ENCODE results near the gene BCL6B.
"Not testable (repeated sequence)": the region's sequence is repeated elsewhere in the genome, so short reads cannot be mapped to it uniquely, and the experiment has no call there.

The BCL6B gene

GRCh38 chr17:7022781-7023571 is at the start of gene BCL6B:
Gene BCL6B, plus strand, starts transcription at chr17:7023050. Its CDS starts 622 bp downstream, at chr17:7023672.
- no peak for DNase-seq (ENCODE audit: low read depth)

GRCh38 chr17:6979440-6979839 is 43.4 kb upstream of the BCL6B start:
- not testable (repeated sequence) for DNase-seq (ENCODE audit: low read depth)

- DNase-seq (ENCODE audit: low read depth) = no peak
These were observed 41.4 kb upstream of the BCL6B start for GRCh38 chr17:6981426-6981825.

GRCh38 chr17:6985266-6985665 is 37.6 kb upstream of the BCL6B start:
- DNase-seq (ENCODE audit: low read depth) = no peak

- no peak for DNase-seq (ENCODE audit: low read depth)
These were observed 36.2 kb upstream of the BCL6B start for GRCh38 chr17:6986676-6987075.

GRCh38 chr17:6989779-6990178 is 33.1 kb upstream of the BCL6B start:
- DNase-seq (ENCODE audit: low read depth) = no peak

GRCh38 chr17:6993613-6994056 is 29.2 kb upstream of the BCL6B start:
- not testable (repeated sequence) for DNase-seq (ENCODE audit: low read depth)

- no peak for DNase-seq (ENCODE audit: low read depth)
These were observed 28.7 kb upstream of the BCL6B start for GRCh38 chr17:6994118-6994598.

- no peak for DNase-seq (ENCODE audit: low read depth)
These were observed 28.1 kb upstream of the BCL6B start for GRCh38 chr17:6994666-6995256.

GRCh38 chr17:6995500-6996255 is 27.2 kb upstream of the BCL6B start, which contains the start of gene ALOX12:
Gene ALOX12, plus strand, starts transcription at chr17:6996049. Its CDS starts 69 bp downstream, at chr17:6996118.
- no peak for DNase-seq (ENCODE audit: low read depth)

GRCh38 chr17:6996256-6997011 is 26.4 kb upstream of the BCL6B start:
- DNase-seq (ENCODE audit: low read depth) = no peak

GRCh38 chr17:6997171-6997570 is 25.7 kb upstream of the BCL6B start:
- no peak for DNase-seq (ENCODE audit: low read depth)

GRCh38 chr17:6998855-6999508 is 23.9 kb upstream of the BCL6B start:
- no peak for DNase-seq (ENCODE audit: low read depth)

GRCh38 chr17:7001318-7001961 is 21.4 kb upstream of the BCL6B start:
- DNase-seq (ENCODE audit: low read depth) = no peak

- no peak for DNase-seq (ENCODE audit: low read depth)
These were observed 20.4 kb upstream of the BCL6B start for GRCh38 chr17:7002288-7003047.

- DNase-seq (ENCODE audit: low read depth) = no peak
These were observed 19.1 kb upstream of the BCL6B start for GRCh38 chr17:7003745-7004144.

- no peak for DNase-seq (ENCODE audit: low read depth)
These were observed 18.2 kb upstream of the BCL6B start for GRCh38 chr17:7004398-7005253.

GRCh38 chr17:7005716-7006115 is 17.1 kb upstream of the BCL6B start:
- DNase-seq (ENCODE audit: low read depth) = no peak

- no peak for DNase-seq (ENCODE audit: low read depth)
These were observed 15.7 kb upstream of the BCL6B start for GRCh38 chr17:7007143-7007542.

Data from activated T-helper 1 cell treated with Interleukin-2 at 50 U/mL for 16 hours (primary cell).